Endothelial cell (in vitro differentiated cells): ENCODE results near the gene MACROD2. TPM values are rescaled to one million over a fixed set of nuclear protein-coding genes. Genes with fewer than 3 reads are reported as not detected.

Source experiments
- DNase-seq: peaks from one replicate; pipeline ENCODE4 v3.0.0; 2021; ENCODE audit warnings: low spot score
- H3K27ac Mint-ChIP-seq: one replicate; pipeline ENCODE4 v1.8.0; 2021; ENCODE audit warnings: mixed read lengths, inconsistent platforms; ENCODE audit not compliant: unreplicated experiment
- H3K27me3 Mint-ChIP-seq: one replicate; pipeline ENCODE4 v1.8.0; 2021; ENCODE audit warnings: mild to moderate bottlenecking, moderate library complexity, mixed read lengths, inconsistent platforms; ENCODE audit not compliant: unreplicated experiment
- H3K36me3 Mint-ChIP-seq: one replicate; pipeline ENCODE4 v1.8.0; 2021; ENCODE audit warnings: mild to moderate bottlenecking, low read depth, mixed read lengths, inconsistent platforms; ENCODE audit not compliant: unreplicated experiment
- H3K4me1 Mint-ChIP-seq: one replicate; pipeline ENCODE4 v1.8.0; 2021; ENCODE audit warnings: mild to moderate bottlenecking, mixed read lengths, inconsistent platforms; ENCODE audit not compliant: unreplicated experiment
- H3K4me3 Mint-ChIP-seq: one replicate; pipeline ENCODE4 v1.8.0; 2021; ENCODE audit warnings: mild to moderate bottlenecking, mixed read lengths, inconsistent platforms; ENCODE audit not compliant: unreplicated experiment
- H3K9me3 Mint-ChIP-seq: one replicate; pipeline ENCODE4 v1.8.0; 2021; ENCODE audit warnings: mixed read lengths, inconsistent platforms; ENCODE audit not compliant: unreplicated experiment
- CTCF ChIP-seq: fragments of 200-600 bp; sonication (generic); IDR thresholded peaks from one replicate; pipeline ENCODE4 v1.5.0; 2021; ENCODE audit warnings: antibody characterized with exemption; ENCODE audit not compliant: unreplicated experiment
- total RNA-seq: library from RNA; stranded (reverse); fragmentation: NEBNext Ultra II Directional; extraction: Animal tissue kit (Norgen Biotek cat#: 25700); gene quantifications from one replicate; pipeline ENCODE4 v1.2.1, GENCODE V29; 2021; ENCODE audit not compliant: unreplicated experiment

The MACROD2 gene
- total RNA-seq, 1 donor from 2014 or later = 6.4 TPM

- no peaks in the 10 kb centered on the region for H3K4me1 Mint-ChIP-seq
- H3K36me3 Mint-ChIP-seq = no peaks in the 10 kb centered on the region
- H3K27me3 Mint-ChIP-seq = no peaks in the 10 kb centered on the region
- no peak for DNase-seq
- no peak for TF ChIP-seq CTCF
- no peak overlapping the region for H3K4me3 Mint-ChIP-seq
- H3K9me3 Mint-ChIP-seq = no peaks in the 10 kb centered on the region
- no peak overlapping the region for H3K27ac Mint-ChIP-seq
Observed at GRCh38 chr20:15843777-15844176, 1848.5 kb downstream of the MACROD2 start.

- no peak for DNase-seq
- H3K27me3 Mint-ChIP-seq = no peaks in the 10 kb centered on the region
- TF ChIP-seq CTCF = no peak
- H3K4me1 Mint-ChIP-seq = no peaks in the 10 kb centered on the region
- H3K36me3 Mint-ChIP-seq = no peaks in the 10 kb centered on the region
- H3K4me3 Mint-ChIP-seq = no peak overlapping the region
- no peaks in the 10 kb centered on the region for H3K9me3 Mint-ChIP-seq
- H3K27ac Mint-ChIP-seq = no peak overlapping the region
Observed at GRCh38 chr20:15847196-15847784, 1852.0 kb downstream of the MACROD2 start.

GRCh38 chr20:15848126-15848525, 1852.8 kb downstream of the MACROD2 start:
- H3K9me3 Mint-ChIP-seq = no peaks in the 10 kb centered on the region
- H3K4me1 Mint-ChIP-seq = no peaks in the 10 kb centered on the region
- H3K27me3 Mint-ChIP-seq = no peaks in the 10 kb centered on the region
- no peaks in the 10 kb centered on the region for H3K36me3 Mint-ChIP-seq
- no peak for TF ChIP-seq CTCF
- no peak for DNase-seq
- H3K27ac Mint-ChIP-seq = no peak overlapping the region
- H3K4me3 Mint-ChIP-seq = no peak overlapping the region

- Mint-ChIP-seq H3K4me3 (no peak overlapping the region), H3K36me3 (no peaks in the 10 kb centered on the region), H3K27me3 (no peaks in the 10 kb centered on the region), H3K9me3 (no peaks in the 10 kb centered on the region), H3K27ac (no peak overlapping the region), H3K4me1 (no peaks in the 10 kb centered on the region)
- no peak for DNase-seq
- no peak for TF ChIP-seq CTCF
Observed at GRCh38 chr20:15848995-15849610, 1853.8 kb downstream of the MACROD2 start.

GRCh38 chr20:15851576-15852215, 1856.4 kb downstream of the MACROD2 start:
- TF ChIP-seq CTCF = no peak
- H3K27me3 Mint-ChIP-seq = no peaks in the 10 kb centered on the region

More at GRCh38 chr20:15851576-15852215, 1856.4 kb downstream of the MACROD2 start:
- Mint-ChIP-seq H3K27ac (no peak overlapping the region), H3K9me3 (no peaks in the 10 kb centered on the region), H3K4me1 (no peaks in the 10 kb centered on the region), H3K4me3 (no peak overlapping the region), H3K36me3 (no peaks in the 10 kb centered on the region)
- DNase-seq = no peak
